ENCODE data around the gene RAB8B. TPM values are rescaled to one million over a fixed set of nuclear protein-coding genes. Genes with fewer than 3 reads are reported as not detected.

Gene RAB8B
- total RNA-seq, 1 experiment from 2014 or later, result 33.8 TPM

DNA sequence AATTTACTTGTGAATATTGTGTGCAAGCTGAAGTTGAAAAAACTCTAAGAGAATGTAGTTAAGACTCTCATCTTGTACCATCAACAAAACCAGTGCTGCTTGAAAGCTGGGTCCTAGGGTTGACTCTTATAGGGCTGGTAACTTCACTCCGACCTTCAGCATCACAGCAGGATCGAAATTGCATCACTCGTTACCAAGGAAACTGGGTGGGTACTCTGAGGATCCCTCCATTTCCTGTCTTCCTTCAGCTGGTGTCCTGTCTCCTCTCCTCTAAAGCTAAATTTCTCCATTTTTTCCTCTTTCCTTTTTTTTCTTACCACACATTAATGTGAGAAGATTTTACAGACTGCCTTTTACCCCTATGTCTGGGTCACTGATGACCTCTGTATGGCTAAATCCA, 85.0 kb downstream of the RAB8B start:
- no peaks in the 10 kb centered on the region for H3K9me3 ChIP-seq (ENCODE audit: control insufficient read depth, low read depth, low read length)
- no peak overlapping the region for H3K56ac ChIP-seq (ENCODE audit: insufficient read length, low read depth, low read length)
- H3K79me1 ChIP-seq (ENCODE audit: insufficient read depth, low read depth, low read length, poor library complexity, severe bottlenecking), result no peaks in the 10 kb centered on the region
- H3K9me3 Mint-ChIP-seq, result peaks cover 13% of the 10 kb centered on the region in 2 experiments
- H2AK5ac ChIP-seq (ENCODE audit: insufficient read length, low read length), result no peak overlapping the region
- no peak overlapping the region for H4K8ac ChIP-seq (replicated peaks; ENCODE audit: insufficient read length, low read depth, low read length)
- no peak overlapping the region for H3K9ac ChIP-seq (ENCODE audit: extremely low read depth, insufficient read length, low read length)
- H3K18ac ChIP-seq (ENCODE audit: insufficient read length, low read depth, low read length), result no peak overlapping the region
- no peak overlapping the region for H3K14ac ChIP-seq (ENCODE audit: insufficient read depth, low read length)
- peaks cover 13% of the 10 kb centered on the region for H3K23me2 ChIP-seq (ENCODE audit: insufficient read length, low read depth, low read length, poor library complexity, severe bottlenecking)
- no peak overlapping the region for H4K91ac ChIP-seq (ENCODE audit: insufficient read length, low read depth, low read length)
- TF ChIP-seq, protein P1, sequence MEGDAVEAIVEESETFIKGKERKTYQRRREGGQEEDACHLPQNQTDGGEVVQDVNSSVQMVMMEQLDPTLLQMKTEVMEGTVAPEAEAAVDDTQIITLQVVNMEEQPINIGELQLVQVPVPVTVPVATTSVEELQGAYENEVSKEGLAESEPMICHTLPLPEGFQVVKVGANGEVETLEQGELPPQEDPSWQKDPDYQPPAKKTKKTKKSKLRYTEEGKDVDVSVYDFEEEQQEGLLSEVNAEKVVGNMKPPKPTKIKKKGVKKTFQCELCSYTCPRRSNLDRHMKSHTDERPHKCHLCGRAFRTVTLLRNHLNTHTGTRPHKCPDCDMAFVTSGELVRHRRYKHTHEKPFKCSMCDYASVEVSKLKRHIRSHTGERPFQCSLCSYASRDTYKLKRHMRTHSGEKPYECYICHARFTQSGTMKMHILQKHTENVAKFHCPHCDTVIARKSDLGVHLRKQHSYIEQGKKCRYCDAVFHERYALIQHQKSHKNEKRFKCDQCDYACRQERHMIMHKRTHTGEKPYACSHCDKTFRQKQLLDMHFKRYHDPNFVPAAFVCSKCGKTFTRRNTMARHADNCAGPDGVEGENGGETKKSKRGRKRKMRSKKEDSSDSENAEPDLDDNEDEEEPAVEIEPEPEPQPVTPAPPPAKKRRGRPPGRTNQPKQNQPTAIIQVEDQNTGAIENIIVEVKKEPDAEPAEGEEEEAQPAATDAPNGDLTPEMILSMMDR (conservative IDR thresholded peaks at IDR 0.05), result no peak
- no peaks in the 10 kb centered on the region for H3K27me3 ChIP-seq (ENCODE audit: insufficient read depth, low read length)
- H3K27ac ChIP-seq (ENCODE audit: insufficient read length, low read depth, low read length), result no peak overlapping the region
- H3T11ph ChIP-seq (ENCODE audit: low read length), result no peak overlapping the region
- no peak overlapping the region for H2BK5ac ChIP-seq (ENCODE audit: insufficient read length, low read length)
- peak; percentile 64 for DNase-seq
- H2BK12ac ChIP-seq (ENCODE audit: insufficient read length, low read depth, low read length), result no peak overlapping the region
- H4K5ac ChIP-seq (ENCODE audit: insufficient read length, low read depth, low read length), result no peak overlapping the region
- H3K4me2 ChIP-seq (ENCODE audit: insufficient read depth, insufficient read length, low read length), result no peak overlapping the region
- peaks cover 2% of the 10 kb centered on the region; the same call in 1 of the 2 replicates for H3K4me1 ChIP-seq (ENCODE audit: insufficient read depth, low read length)
- H3K27me3 Mint-ChIP-seq (ENCODE audit: low read depth), result peaks cover 6% of the 10 kb centered on the region
- H2AFZ ChIP-seq (ENCODE audit: low read length), result no peak overlapping the region
- no CpG with 5 or more reads among the region's 3 CpGs for WGBS (ENCODE audit: extremely low coverage, insufficient read length, low lambda C conversion rate)
- no peak overlapping the region; a peak in 1 of 5 replicates for H3K4me3 Mint-ChIP-seq
- H2BK15ac ChIP-seq (ENCODE audit: low read depth, low read length), result no peak overlapping the region
- no peaks in the 10 kb centered on the region for H4K20me1 ChIP-seq (ENCODE audit: control insufficient read depth, insufficient read depth, insufficient read length)
- H2BK20ac ChIP-seq (ENCODE audit: low read depth, low read length, poor library complexity, severe bottlenecking), result no peak overlapping the region
- H3K4ac ChIP-seq (ENCODE audit: low read depth, low read length), result no peak overlapping the region
- H3K27ac Mint-ChIP-seq, result peak overlapping the region in 1 of 3 experiments; percentile 40; a peak in 1 of 7 replicates
- H2BK120ac ChIP-seq (ENCODE audit: low read depth, low read length, poor library complexity, severe bottlenecking), result no peak overlapping the region
- peaks cover 9 to 15% (median 10%) of the 10 kb centered on the region in 3 experiments for H3K36me3 Mint-ChIP-seq (ENCODE audit: insufficient read depth in 1 of 3, low read depth in 3 of 3)
- no peak overlapping the region for H3K23ac ChIP-seq (ENCODE audit: insufficient read length, low read depth, low read length)
- peaks cover 23% of the 10 kb centered on the region in 2 experiments for H3K4me1 Mint-ChIP-seq
- H3K79me2 ChIP-seq (ENCODE audit: insufficient read depth, low read length), result no peaks in the 10 kb centered on the region

All from H9 (cell line).